RWPE2 (cell line): ENCODE results near the gene BICDL2.
"Not testable (repeated sequence)": the region's sequence is repeated elsewhere in the genome, so short reads cannot be mapped to it uniquely, and the experiment has no call there.

Source experiments
- ATAC-seq: fragments of 200-7000 bp; cut with Tn5 transposase; 3 replicates; pipeline ENCODE4 v1.9.1; 2021; ENCODE audit warnings: low read depth
- DNase-seq: peaks from one replicate; pipeline ENCODE4 v3.0.0-alpha.2; 2020; ENCODE audit warnings: low spot score
- H3K27ac ChIP-seq: fragments of 450-650 bp; 2 replicates; pipeline ENCODE4 v1.5.1; 2017; ENCODE audit warnings: mild to moderate bottlenecking; ENCODE audit not compliant: poor library complexity, severe bottlenecking
- H3K27me3 ChIP-seq: fragments of 250-450 bp; sonication (Bioruptor Pico); 2 replicates; pipeline ENCODE4 v1.5.1; 2021; ENCODE audit warnings: mild to moderate bottlenecking, moderate library complexity; ENCODE audit not compliant: insufficient read depth, poor library complexity, severe bottlenecking
- H3K36me3 ChIP-seq: fragments of 250-450 bp; sonication (Bioruptor Pico); 2 replicates; pipeline ENCODE4 v1.5.1; 2020; ENCODE audit warnings: low read depth, mild to moderate bottlenecking, moderate library complexity
- H3K4me1 ChIP-seq: fragments of 250-450 bp; sonication (Bioruptor Pico); 2 replicates; pipeline ENCODE4 v1.5.1; 2021; ENCODE audit warnings: mild to moderate bottlenecking, moderate library complexity; ENCODE audit not compliant: insufficient read depth, poor library complexity, severe bottlenecking
- H3K4me3 ChIP-seq: fragments of 250-450 bp; sonication (Bioruptor Pico); 2 replicates; pipeline ENCODE4 v1.5.1; 2021; ENCODE audit warnings: mild to moderate bottlenecking, moderate library complexity; ENCODE audit not compliant: severe bottlenecking
- H3K9me3 ChIP-seq: fragments of 250-450 bp; sonication (Bioruptor Pico); 2 replicates; pipeline ENCODE4 v1.5.1; 2021; ENCODE audit warnings: mild to moderate bottlenecking, moderate library complexity; ENCODE audit not compliant: severe bottlenecking
- CTCF ChIP-seq: fragments of 450-650 bp; IDR thresholded peaks from one replicate; pipeline ENCODE4 v1.5.1; 2017; ENCODE audit warnings: mild to moderate bottlenecking, moderate library complexity; ENCODE audit not compliant: poor library complexity, severe bottlenecking

Gene BICDL2

GRCh38 chr16:3073448-3073847 is 36.7 kb upstream of the BICDL2 start:
- Histone ChIP-seq H3K4me1 (no peaks in the 10 kb centered on the region), H3K4me3 (no peak overlapping the region), H3K36me3 (no peaks in the 10 kb centered on the region), H3K27ac (no peak overlapping the region), H3K9me3 (no peaks in the 10 kb centered on the region), H3K27me3 (peaks cover 3% of the 10 kb centered on the region)
- no peak for TF ChIP-seq CTCF
- ATAC-seq (no peak), DNase-seq (no peak)

GRCh38 chr16:3072576-3073263 is 36.0 kb upstream of the BICDL2 start:
- DNase-seq, ATAC-seq, H3K4me3 ChIP-seq, H3K36me3 ChIP-seq, H3K4me1 ChIP-seq, H3K9me3 ChIP-seq, H3K27me3 ChIP-seq, H3K27ac ChIP-seq: not testable (repeated sequence)

GRCh38 chr16:3072148-3072547 is 35.4 kb upstream of the BICDL2 start:
- H3K9me3 ChIP-seq, H3K4me1 ChIP-seq, DNase-seq, H3K27ac ChIP-seq, H3K27me3 ChIP-seq, H3K36me3 ChIP-seq, H3K4me3 ChIP-seq: not testable (repeated sequence)
- peak; percentile 38; the same call in 2 of the 3 replicates for ATAC-seq

GRCh38 chr16:3071655-3072054 is 34.9 kb upstream of the BICDL2 start:
- H3K36me3 ChIP-seq: no peaks in the 10 kb centered on the region
- no peak overlapping the region for H3K27ac ChIP-seq
- no peaks in the 10 kb centered on the region for H3K9me3 ChIP-seq
- H3K27me3 ChIP-seq: peaks cover 3% of the 10 kb centered on the region
- H3K4me3 ChIP-seq: no peak overlapping the region
- no peak for DNase-seq
- H3K4me1 ChIP-seq: no peaks in the 10 kb centered on the region
- no peak for TF ChIP-seq CTCF
- ATAC-seq: no peak

GRCh38 chr16:3070608-3071111 is 33.9 kb upstream of the BICDL2 start:
- Histone ChIP-seq H3K4me1 (no peaks in the 10 kb centered on the region), H3K36me3 (no peaks in the 10 kb centered on the region), H3K27ac (no peak overlapping the region), H3K9me3 (no peaks in the 10 kb centered on the region), H3K27me3 (no peaks in the 10 kb centered on the region), H3K4me3 (no peak overlapping the region)
- no peak for ATAC-seq
- no peak for DNase-seq
- no peak for TF ChIP-seq CTCF

GRCh38 chr16:3069146-3069545 is 32.4 kb upstream of the BICDL2 start:
- H3K36me3 ChIP-seq, ATAC-seq, H3K4me3 ChIP-seq, H3K4me1 ChIP-seq, H3K9me3 ChIP-seq, H3K27ac ChIP-seq, DNase-seq, H3K27me3 ChIP-seq: not testable (repeated sequence)
